ENCODE measurements around the gene PRELID3B.

GRCh38 chr20:59024111-59024530 lies 18.5 kb downstream of the PRELID3B start:
- TF ChIP-seq CTCF (IDR thresholded peaks at IDR 0.05) (no peak), POLR2A (IDR thresholded peaks at IDR 0.05) (no peak), POLR2AphosphoS5 (IDR thresholded peaks at IDR 0.05) (no peak), EP300 (IDR thresholded peaks at IDR 0.05) (no peak)

Data from gastroesophageal sphincter (tissue), 3 donors.